Loucy (cell line): ENCODE data around the gene ZNF560.

Experiments
- EZH2phosphoT487 ChIP-seq: fragments of 200-600 bp; IDR thresholded peaks from 2 replicates; pipeline ENCODE4 v1.6.1; 2018; ENCODE audit warnings: antibody characterized with exemption, mild to moderate bottlenecking, moderate library complexity, borderline replicate concordance
- TF ChIP-seq, protein P1 (sequence below): fragments of 200-600 bp; sonication (generic); conservative IDR thresholded peaks from 2 replicates; pipeline ENCODE4 v1.5.1; 2014; ENCODE audit warnings: mild to moderate bottlenecking, antibody characterized with exemption, low read length

DNA sequence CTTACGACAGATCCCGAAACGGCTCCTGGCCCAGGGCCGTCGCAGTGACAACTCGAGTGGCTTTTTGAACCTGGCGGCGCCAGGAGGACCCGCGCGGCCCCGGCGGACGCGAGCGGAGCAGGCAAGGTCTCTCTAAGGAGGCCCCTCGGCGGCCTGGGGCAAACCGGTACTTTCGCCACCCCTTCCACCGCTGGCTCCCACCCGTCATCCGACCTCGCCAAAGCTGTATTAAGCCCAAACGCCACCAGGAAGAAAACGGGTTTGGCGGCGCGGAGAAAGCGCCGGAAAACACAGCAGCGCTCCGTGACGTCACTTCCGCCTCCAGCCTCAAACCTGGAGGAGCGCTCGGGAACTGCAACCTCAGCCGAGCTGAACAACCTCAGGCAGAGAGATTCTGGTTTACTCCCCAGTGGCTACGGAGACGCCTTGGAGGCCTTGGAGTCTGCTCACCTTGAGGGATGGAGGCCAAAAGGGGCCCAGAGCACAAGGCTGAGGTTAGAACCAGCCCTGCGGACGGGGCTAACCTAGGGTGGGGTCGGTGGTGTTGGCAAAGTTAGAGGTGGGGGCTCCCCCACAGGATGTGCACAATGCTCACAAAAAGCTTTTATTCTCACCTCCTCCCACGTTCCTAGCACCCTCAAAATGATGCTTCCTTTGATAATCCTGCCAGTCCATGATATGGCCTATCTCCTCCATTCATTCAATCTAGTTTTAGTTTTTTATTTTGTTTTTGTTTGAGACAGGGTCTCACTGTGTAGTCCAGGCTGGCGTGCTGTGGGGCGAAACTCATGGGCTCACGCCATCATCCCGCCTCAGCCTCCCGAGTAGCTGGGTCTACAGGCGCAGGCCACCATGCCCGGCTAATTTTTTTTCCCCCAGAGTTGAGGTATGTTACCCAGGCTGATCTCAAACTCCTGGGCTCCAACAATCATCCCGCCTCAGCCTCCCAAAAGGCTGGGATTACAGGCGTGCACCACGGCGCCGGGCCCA, 62.8 kb downstream of the ZNF560 start, which contains the start of gene ZNF266:
- TF ChIP-seq, protein P1, sequence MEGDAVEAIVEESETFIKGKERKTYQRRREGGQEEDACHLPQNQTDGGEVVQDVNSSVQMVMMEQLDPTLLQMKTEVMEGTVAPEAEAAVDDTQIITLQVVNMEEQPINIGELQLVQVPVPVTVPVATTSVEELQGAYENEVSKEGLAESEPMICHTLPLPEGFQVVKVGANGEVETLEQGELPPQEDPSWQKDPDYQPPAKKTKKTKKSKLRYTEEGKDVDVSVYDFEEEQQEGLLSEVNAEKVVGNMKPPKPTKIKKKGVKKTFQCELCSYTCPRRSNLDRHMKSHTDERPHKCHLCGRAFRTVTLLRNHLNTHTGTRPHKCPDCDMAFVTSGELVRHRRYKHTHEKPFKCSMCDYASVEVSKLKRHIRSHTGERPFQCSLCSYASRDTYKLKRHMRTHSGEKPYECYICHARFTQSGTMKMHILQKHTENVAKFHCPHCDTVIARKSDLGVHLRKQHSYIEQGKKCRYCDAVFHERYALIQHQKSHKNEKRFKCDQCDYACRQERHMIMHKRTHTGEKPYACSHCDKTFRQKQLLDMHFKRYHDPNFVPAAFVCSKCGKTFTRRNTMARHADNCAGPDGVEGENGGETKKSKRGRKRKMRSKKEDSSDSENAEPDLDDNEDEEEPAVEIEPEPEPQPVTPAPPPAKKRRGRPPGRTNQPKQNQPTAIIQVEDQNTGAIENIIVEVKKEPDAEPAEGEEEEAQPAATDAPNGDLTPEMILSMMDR: peak; percentile 54
- no peak for TF ChIP-seq EZH2phosphoT487
